ENCODE data around the gene ANTKMT.

DNA sequence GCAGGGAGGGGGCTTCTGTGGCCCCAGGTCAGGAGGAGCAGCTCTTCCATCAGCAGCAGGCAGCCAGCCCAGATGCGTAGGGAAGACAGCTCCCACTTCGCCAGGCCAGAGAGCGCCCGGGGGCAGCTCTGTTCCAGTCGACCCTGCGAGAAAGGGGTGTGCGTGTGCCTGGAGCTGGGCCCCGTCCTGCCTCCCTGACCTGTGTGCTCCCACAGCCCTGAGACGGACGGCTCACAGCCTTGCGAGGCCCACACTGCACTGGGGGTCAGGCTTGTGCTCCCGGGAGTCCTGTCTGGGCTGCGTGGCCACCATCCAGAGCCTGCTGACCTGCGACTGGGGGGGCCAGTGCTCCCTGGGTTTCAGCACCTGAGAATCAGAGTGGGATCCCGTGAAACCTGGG, 39.1 kb downstream of the ANTKMT start:
- TF ChIP-seq SUZ12 (IDR thresholded peaks at IDR 0.05) (no peak), FOXA1 (IDR thresholded peaks at IDR 0.05) (no peak), FOXK2 (IDR thresholded peaks at IDR 0.05) (no peak), ELF4 (IDR thresholded peaks at IDR 0.05) (no peak)

Data from HEK293T (cell line).